NCI-H460 (cell line): ENCODE data around the gene LHPP. TPM values are rescaled to one million over a fixed set of nuclear protein-coding genes. Genes with fewer than 3 reads are reported as not detected.
"Not testable (repeated sequence)": the region's sequence is repeated elsewhere in the genome, so short reads cannot be mapped to it uniquely, and the experiment has no call there.

Experiments
- DNase-seq: peaks from one replicate; pipeline ENCODE4 v3.0.0-alpha.2; 2016; ENCODE audit warnings: low read depth; ENCODE audit errors: extremely low read depth
- total RNA-seq: library from RNA; depleted of rRNA; stranded (reverse); fragments of >200 nt; shearing (Covaris generic); gene quantifications from 2 replicates; pipeline ENCODE4 v1.2.3, GENCODE V29; 2014

LHPP gene
- total RNA-seq, 1 experiment from 2014 or later: 1.6 TPM

- no peak for DNase-seq
These were observed 140.0 kb downstream of the LHPP start for GRCh38 chr10:124601431-124602120.

DNA sequence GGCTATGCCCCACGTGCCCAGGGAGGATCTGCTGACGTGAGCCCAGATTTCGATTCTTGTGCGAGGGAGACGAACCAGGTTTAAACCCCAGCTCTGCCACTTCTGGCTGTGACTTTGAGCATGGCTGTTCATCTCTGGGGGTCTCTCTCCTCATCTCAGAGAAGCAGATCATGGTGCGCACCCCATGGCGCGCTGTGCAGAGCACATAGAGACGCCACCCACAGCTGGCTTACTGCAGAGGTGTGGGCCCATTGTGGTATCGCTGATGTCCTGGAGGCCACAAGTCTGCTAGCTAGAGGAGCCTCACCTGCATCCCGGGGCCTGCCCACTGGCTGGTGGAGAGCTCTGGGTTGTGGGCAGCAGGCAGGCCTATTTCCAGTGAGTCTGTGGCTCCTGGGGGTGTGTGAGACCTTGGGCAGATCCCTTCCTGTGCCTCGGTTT lies 140.5 kb downstream of the LHPP start:
- no peak for DNase-seq

DNA sequence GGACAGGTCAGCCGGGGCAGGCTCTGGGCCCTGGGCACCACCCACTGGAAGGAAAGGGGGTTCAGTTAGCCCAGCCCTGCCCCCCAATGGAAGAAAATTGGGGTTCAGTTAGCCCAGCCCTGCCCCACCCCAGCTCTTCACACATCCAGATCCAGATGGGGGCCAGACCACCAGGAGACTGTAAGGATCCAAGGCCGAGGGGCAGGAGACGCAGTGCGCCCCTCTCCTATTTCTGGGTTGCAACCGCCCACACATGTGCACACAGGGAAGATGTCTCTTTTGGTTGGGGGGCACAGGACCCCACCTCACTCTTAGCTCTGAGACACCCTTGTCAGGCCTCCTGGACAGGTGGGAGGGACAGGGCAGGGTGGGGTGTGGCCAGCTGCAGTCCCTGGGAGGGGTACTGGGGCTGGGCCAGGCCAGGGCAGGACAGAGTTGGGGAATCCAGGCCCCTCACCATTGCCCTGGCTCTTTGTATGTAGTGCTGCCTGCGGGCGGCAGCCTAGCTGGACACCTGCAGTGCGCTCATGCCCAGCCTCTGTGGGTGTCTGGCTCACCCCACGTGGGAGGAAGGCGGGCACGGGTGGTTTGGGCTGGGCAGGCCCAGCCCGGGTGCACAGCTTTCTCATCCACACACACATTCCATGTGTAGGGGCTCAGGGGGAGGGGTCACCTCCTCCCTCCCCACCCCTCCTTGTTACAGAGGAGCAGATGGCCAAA lies 141.2 kb downstream of the LHPP start:
- DNase-seq: no peak

GRCh38 chr10:124603376-124604213 lies 142.0 kb downstream of the LHPP start:
- no peak for DNase-seq

DNA sequence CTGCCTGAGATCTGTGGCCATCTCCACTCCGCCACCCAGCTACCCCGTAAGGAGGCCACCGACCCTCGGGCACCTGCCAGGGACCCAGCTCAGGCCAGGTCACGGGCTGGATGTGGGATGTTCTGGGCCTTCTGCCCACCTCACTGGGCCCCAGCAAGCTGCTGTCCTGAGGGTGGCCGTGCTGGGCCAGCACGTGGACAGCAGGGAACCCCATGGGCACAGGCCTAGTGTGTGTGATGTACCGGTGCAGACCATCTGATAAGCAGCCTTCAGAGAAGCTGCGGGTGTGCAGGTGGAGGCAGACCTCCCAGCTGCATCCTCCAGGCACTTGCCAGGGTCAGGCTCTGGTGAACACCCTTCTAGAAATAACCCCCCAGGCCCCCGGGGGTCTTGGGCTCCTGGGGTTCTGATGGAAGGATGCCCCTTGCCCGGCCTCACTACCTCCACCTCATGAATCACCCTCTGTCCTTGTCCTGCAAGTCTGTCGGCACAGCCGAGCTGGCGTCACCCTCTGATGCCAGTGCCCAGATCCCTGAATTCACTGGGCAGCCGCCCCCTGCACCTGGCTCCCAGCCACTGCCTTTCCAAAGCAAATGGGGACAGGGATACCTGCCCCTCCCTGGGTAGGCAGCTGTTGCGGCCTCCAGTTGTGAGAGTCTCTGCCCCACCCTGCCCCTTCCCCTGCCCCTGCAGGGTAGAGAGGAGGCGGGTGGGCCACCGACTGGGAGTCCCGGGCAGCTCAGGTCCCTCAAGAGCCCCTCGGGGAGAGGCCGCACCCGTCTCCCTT lies 142.8 kb downstream of the LHPP start:
- no peak for DNase-seq

DNA sequence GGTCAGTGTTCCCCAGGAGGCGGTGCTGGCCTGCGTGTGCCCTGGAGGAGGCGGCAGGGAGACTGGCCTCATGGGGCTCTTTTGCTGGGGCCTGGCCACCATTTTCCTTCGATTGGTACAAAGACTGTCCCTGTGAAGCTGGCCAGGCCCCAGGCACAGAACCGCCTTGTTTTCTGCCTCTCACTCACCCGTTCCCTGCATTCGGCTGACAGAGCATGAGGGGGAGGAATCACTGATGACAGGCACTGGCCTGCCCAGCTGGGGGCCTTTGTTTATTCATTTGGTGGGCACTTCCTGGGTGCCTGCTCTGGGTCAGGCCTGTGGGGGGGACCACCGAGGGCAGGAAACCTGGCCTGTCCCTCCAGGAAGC lies 143.4 kb downstream of the LHPP start:
- no peak for DNase-seq

DNA sequence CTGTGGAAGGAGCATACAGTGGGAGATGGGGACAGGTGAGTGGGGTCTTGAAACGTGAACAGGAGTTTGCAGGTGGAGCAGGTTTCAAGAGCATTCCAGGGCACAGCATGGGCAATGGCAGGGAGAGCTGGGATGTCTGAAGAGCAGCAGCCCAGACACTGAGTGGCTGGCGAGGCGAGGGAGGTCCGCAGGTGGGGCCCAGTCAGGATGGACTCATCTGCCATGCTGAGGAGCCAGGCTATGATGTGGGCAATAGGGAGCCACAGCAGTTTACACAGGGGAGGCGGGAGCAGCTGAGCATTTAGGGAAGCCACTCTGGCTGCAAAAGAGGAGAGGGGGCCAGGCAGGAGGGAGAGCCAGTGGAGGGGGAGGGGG lies 143.8 kb downstream of the LHPP start:
- DNase-seq: no peak

DNA sequence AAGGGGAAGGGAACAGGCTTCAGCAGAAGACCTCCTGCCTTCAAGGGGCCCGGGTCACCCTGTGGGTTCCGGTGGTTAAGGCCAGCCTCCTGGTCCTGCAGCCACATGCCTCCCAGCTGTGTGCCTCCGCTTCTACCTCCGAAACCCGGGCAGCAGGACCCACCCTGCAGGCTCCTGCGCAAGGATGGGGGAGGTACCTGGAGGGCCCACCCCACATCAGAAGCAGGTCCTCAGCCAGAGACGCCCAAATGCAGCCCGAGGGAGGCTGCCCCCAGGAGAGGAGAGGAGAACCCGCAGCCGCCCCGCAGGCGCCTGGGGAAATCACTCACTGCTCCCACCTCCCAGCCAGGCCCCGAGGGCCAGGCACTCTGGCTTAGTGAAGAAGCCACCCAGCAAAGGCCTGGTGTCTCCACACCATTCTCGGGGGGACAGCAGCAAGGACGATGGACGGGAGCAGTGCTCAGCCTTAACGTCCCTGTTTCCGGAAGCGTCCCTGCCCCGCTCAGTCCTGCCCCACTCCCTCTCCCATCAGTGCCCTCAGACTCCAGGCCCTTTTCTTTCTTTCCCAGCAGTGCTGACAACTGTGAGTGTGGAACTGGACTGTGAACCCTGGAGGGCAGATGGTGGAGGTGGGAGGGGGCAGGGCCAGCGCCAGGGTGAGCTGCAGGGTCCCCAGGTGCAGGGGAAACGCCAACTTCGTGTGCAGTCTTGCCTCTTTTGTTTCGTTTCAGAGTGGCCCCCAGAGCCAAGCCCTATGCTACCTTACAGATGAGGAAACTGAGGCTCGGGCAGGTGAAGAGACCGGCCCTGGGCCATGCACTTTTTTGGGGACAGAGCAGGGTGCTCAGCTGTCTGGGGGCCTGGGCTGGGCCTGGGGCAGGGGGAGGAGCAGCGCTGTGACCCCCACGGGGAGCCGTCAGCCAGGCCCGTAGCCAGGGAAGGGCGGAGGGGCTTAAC lies 144.5 kb downstream of the LHPP start:
- DNase-seq: no peak

DNA sequence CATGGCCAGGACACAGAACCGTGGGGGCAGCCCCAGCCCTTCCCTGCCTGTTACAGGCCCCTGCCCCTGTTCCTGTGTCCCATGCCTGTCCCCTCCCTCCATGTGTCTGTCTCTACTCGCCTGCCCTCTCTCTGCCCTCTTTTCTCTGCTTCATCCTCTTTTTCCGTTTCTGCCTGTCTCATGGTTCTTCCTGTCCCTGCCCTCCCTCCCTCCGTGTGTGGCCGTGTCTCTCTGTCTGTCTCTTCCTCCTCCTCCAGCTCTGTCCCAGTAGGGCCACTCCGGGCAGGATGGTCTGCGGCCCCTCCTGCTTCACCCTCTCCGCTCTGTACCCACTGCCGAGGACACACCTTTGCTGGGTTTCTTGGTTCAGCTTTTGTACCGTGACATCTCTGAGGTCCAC lies 145.2 kb downstream of the LHPP start:
- DNase-seq: no peak

DNA sequence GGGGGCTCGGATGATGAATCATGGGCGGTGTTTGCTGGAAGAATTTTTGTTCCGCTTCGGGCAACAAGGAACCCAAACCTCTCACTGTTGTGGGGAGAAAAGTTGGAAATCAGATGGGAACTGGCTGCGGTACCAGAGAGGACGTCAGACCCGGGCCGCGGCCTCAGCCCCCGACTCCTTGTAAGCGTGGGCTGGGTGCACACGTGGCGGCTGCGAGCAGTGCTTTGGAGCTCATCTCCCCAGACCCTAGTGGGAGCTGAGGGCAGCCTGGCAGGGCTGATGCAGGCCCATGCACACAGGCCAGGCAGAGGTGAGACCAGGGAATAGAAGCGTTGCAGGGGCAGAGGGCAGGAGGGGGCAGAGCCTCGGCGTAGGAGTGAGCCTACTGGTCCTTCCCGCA lies 146.1 kb downstream of the LHPP start:
- DNase-seq: no peak

GRCh38 chr10:124608093-124608721 lies 146.6 kb downstream of the LHPP start:
- no peak for DNase-seq

DNA sequence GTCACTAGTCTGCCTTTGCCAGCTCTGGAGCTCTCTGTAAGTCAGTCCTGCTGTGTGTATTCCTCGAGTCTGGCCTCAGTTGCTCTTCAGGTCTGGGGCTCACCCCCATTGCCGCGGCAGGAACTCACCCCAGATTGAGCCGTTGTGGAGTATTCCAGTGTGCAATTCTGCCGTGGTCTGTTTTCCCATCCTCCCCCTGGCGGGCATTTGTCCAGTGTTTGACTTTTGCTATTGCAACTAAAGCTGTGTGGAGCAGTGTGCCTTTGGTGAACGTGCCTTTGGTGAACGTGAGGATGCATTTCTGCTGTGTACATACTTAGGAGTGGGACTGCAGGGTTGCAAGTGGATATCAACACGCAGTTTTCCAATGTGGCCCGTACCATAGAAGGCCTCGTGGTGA lies 148.1 kb downstream of the LHPP start:
- no peak for DNase-seq

- DNase-seq: not testable (repeated sequence)
These were observed 148.6 kb downstream of the LHPP start for GRCh38 chr10:124610186-124610585.

DNA sequence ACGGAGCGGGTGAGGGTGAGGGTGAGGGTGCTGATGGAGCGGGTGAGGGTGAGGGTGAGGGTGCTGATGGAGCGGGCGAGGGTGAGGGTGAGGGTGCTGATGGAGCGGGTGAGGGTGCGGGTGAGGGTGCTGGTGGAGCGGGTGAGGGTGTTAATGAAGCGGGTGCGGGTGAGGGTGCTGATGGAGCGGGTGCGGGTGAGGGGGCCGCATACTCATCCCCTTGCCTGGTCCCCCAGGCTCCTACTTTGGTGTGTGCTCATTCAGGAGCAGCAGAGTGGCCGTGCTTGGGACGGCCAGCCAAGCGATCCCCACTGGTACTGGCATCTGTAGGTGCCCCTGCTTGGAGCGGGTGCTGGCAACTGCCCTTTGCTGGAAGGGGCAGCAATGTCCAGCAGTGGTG lies 149.2 kb downstream of the LHPP start:
- DNase-seq: not testable (repeated sequence)

GRCh38 chr10:124611738-124612137 lies 150.1 kb downstream of the LHPP start:
- no peak for DNase-seq

GRCh38 chr10:124612611-124613498 lies 151.2 kb downstream of the LHPP start:
- no peak for DNase-seq

DNA sequence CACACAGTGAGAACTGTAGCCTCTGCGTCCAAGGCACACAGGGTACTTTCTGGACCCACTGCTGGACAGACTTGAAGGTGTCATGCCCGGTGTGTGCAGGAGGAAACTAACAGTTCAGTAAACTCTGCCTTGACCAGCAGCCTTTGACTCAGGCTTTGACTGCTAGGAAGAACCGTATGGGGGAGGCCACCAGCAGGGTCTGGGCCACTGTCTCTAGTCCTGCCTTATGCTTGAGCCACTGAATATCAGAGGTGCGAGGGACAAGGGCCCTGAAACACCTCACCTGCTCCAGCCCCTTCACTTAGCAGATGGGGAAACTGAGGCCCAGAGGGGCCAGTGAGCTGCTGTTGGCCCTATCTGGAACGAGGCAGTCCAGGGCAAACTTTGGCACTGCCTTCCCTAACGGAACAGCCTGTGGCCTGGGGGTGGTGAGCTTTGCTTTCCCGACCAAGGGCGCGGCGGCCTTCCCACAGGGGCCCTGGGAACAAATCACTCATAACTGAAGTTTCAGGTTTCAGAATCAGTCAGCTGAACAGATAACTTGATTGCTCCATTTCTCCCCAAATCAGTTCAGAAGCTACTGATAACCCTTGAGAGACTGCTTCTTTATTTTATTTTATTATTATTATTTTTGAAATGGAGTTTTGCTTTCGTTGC lies 152.5 kb downstream of the LHPP start:
- no peak for DNase-seq

GRCh38 chr10:124615259-124615658 lies 153.6 kb downstream of the LHPP start:
- DNase-seq: no peak
